RWPE2 (cell line): Measurements from ENCODE around the gene KIN.
"Not testable (repeated sequence)": the region's sequence is repeated elsewhere in the genome, so short reads cannot be mapped to it uniquely, and the experiment has no call there.

Experiments
- ATAC-seq: fragments of 200-7000 bp; cut with Tn5 transposase; 3 replicates; pipeline ENCODE4 v1.9.1; 2021; ENCODE audit warnings: low read depth
- DNase-seq: peaks from one replicate; pipeline ENCODE4 v3.0.0-alpha.2; 2020; ENCODE audit warnings: low spot score
- H3K27ac ChIP-seq: fragments of 450-650 bp; 2 replicates; pipeline ENCODE4 v1.5.1; 2017; ENCODE audit warnings: mild to moderate bottlenecking; ENCODE audit not compliant: poor library complexity, severe bottlenecking
- H3K27me3 ChIP-seq: fragments of 250-450 bp; sonication (Bioruptor Pico); 2 replicates; pipeline ENCODE4 v1.5.1; 2021; ENCODE audit warnings: mild to moderate bottlenecking, moderate library complexity; ENCODE audit not compliant: insufficient read depth, poor library complexity, severe bottlenecking
- H3K36me3 ChIP-seq: fragments of 250-450 bp; sonication (Bioruptor Pico); 2 replicates; pipeline ENCODE4 v1.5.1; 2020; ENCODE audit warnings: low read depth, mild to moderate bottlenecking, moderate library complexity
- H3K4me1 ChIP-seq: fragments of 250-450 bp; sonication (Bioruptor Pico); 2 replicates; pipeline ENCODE4 v1.5.1; 2021; ENCODE audit warnings: mild to moderate bottlenecking, moderate library complexity; ENCODE audit not compliant: insufficient read depth, poor library complexity, severe bottlenecking
- H3K4me3 ChIP-seq: fragments of 250-450 bp; sonication (Bioruptor Pico); 2 replicates; pipeline ENCODE4 v1.5.1; 2021; ENCODE audit warnings: mild to moderate bottlenecking, moderate library complexity; ENCODE audit not compliant: severe bottlenecking
- H3K9me3 ChIP-seq: fragments of 250-450 bp; sonication (Bioruptor Pico); 2 replicates; pipeline ENCODE4 v1.5.1; 2021; ENCODE audit warnings: mild to moderate bottlenecking, moderate library complexity; ENCODE audit not compliant: severe bottlenecking
- CTCF ChIP-seq: fragments of 450-650 bp; IDR thresholded peaks from one replicate; pipeline ENCODE4 v1.5.1; 2017; ENCODE audit warnings: mild to moderate bottlenecking, moderate library complexity; ENCODE audit not compliant: poor library complexity, severe bottlenecking

The KIN gene

DNA sequence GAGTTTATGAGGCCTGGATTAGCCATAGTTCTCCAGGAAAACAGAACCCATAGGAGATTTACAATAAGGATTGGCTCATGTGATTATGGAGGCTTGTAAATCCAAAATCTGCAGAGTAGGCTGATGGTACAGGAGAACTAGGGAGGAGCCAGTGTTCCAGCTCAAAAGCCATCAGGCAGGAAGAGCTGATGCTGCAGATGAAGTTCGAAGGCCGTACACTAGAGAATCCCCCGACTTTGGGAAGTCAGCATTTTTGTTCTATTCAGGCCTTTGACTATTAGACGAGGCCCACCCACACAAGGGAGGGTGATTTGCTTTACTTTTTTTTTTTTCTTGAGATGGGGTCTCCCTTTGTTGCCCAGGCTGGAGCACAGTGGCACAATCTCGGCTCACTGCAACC, 37.6 kb downstream of the KIN start:
- no peaks in the 10 kb centered on the region for H3K4me1 ChIP-seq
- H3K36me3 ChIP-seq = peaks cover 21% of the 10 kb centered on the region
- no peak for ATAC-seq
- H3K27ac ChIP-seq = no peak overlapping the region
- no peaks in the 10 kb centered on the region for H3K9me3 ChIP-seq
- no peak for DNase-seq
- H3K4me3 ChIP-seq = no peak overlapping the region
- no peaks in the 10 kb centered on the region for H3K27me3 ChIP-seq
- TF ChIP-seq CTCF = no peak

- not testable (repeated sequence) for H3K27me3 ChIP-seq, H3K4me3 ChIP-seq, H3K9me3 ChIP-seq, DNase-seq, ATAC-seq, H3K27ac ChIP-seq, H3K4me1 ChIP-seq
- peaks cover 12% of the 10 kb centered on the region for H3K36me3 ChIP-seq
These were observed 39.2 kb downstream of the KIN start for GRCh38 chr10:7748637-7749036.

- no peak overlapping the region for H3K4me3 ChIP-seq
- no peak for DNase-seq
- no peaks in the 10 kb centered on the region for H3K27me3 ChIP-seq
- H3K27ac ChIP-seq = no peak overlapping the region
- H3K4me1 ChIP-seq = no peaks in the 10 kb centered on the region
- TF ChIP-seq CTCF = no peak
- no peak for ATAC-seq
- H3K36me3 ChIP-seq = no peaks in the 10 kb centered on the region
- H3K9me3 ChIP-seq = no peaks in the 10 kb centered on the region
These were observed 43.5 kb downstream of the KIN start for GRCh38 chr10:7744307-7744706.

DNA sequence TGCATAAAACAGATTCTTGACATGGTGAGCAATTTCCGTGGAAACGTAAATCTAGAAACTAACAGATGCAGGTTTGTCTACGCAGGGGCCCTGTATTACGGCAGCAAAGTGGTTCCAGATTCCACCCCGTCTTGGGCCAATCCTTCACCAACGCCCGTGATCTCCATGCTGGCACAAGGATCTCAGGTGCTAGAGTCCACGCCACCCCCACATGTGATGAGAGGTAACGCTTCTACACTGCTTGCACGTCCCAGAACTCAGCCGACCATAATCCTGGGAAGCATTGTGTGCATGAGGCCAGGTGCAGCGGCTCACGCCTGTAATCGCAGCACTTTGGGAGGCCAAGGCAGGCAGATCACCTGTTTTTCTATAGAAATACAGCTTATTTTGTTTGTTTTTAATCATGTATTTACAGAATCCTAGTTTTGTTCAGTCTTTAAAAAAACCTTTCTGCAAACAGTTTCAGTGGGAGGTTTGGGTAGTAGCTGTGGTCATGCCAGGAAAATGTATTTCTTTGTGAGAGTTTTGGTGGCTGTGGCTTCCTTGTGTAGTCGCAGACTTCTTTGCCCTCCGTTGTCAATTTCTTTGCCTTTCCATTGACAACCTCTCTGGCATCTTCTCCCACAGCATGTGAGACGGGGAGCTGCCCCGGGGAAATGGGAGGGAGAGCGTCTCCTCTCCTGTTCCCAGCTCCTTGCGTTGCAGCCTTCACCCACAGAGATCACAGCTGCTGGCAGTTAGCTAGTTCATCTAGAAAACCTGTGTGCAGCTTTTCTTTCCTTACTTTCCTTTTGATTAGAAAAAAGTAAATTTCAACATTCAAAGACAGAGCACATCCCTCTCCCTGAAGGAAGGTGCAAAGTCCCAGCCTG, 49.0 kb downstream of the KIN start:
- no peaks in the 10 kb centered on the region for H3K27me3 ChIP-seq
- no peaks in the 10 kb centered on the region for H3K9me3 ChIP-seq
- H3K4me3 ChIP-seq = no peak overlapping the region
- H3K27ac ChIP-seq = no peak overlapping the region
- no peak for DNase-seq
- no peak for ATAC-seq
- H3K36me3 ChIP-seq = no peaks in the 10 kb centered on the region
- no peak for TF ChIP-seq CTCF
- no peaks in the 10 kb centered on the region for H3K4me1 ChIP-seq

DNA sequence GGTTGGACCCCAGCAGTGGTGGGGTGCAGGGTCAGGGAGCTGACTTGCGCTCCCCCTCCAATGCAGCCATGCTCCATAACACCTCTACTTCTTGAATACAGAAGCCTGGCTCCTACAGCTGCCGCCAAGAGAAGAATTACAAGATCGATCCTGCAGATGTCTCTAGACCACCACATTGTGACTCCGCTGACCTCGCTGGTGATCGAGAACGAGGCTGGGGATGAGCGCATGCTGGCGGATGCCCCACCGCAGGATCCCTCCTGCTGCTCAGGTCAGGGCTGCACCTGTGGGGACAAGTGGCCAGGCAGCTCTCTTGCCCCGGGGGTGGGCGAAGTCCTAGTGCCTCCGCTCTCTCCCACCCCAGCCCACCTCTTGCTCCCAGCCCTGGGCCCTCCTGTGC, 53.0 kb downstream of the KIN start:
- no peak overlapping the region for H3K27ac ChIP-seq
- no peak for TF ChIP-seq CTCF
- no peaks in the 10 kb centered on the region for H3K36me3 ChIP-seq
- H3K4me3 ChIP-seq = no peak overlapping the region
- DNase-seq (no peak), ATAC-seq (no peak)
- no peaks in the 10 kb centered on the region for H3K27me3 ChIP-seq
- no peaks in the 10 kb centered on the region for H3K9me3 ChIP-seq
- no peaks in the 10 kb centered on the region for H3K4me1 ChIP-seq
